H1 (cell line): Measurements from ENCODE around the gene CLIP4. TPM values are rescaled to one million over a fixed set of nuclear protein-coding genes. Genes with fewer than 3 reads are reported as not detected.

Experiments
- CTCF ChIA-PET: fragments of 300-600 bp; sonication (Branson Sonifier 250); formaldehyde crosslinking; loops from one replicate; lab custom pipeline; 2021; ENCODE audit not compliant: partially characterized antibody; lab: Charles Lee
- POLR2A ChIA-PET: fragments of 300-600 bp; sonication (Branson Sonifier 250); formaldehyde crosslinking; loops from one replicate; lab custom pipeline; 2021; ENCODE audit warnings: inconsistent platforms; ENCODE audit not compliant: partially characterized antibody; lab: Charles Lee
- DNase-seq, 2 experiments: peaks; one replicate each; pipeline versions ENCODE4 v3.0.0 to v3.0.0-alpha.2; 2010 to 2022; ENCODE audit warnings: low spot score in 2 of 2, low read depth in 1 of 2, mixed read lengths in 1 of 2
- FAIRE-seq: peaks from 2 replicates; lab custom pipeline; 2011; peaks lifted over from hg19 to GRCh38; lab: Jason Lieb, UNC
- H2AFZ ChIP-seq: 2 replicates; pipeline ENCODE4 v1.8.1; 2012; ENCODE audit warnings: low read length, inconsistent platforms
- H2AK5ac ChIP-seq: 2 replicates; pipeline ENCODE4 v1.6.1; 2013; ENCODE audit warnings: low read depth, low read length
- H2BK120ac ChIP-seq: replicated peaks from 2 replicates; pipeline ENCODE3; 2013; ENCODE audit warnings: low read depth, low read length, inconsistent platforms
- H2BK12ac ChIP-seq: 2 replicates; pipeline ENCODE4 v1.6.1; 2013; ENCODE audit warnings: low read depth, low read length
- H2BK15ac ChIP-seq: 2 replicates; pipeline ENCODE4 v1.6.1; 2013; ENCODE audit warnings: low read length
- H2BK20ac ChIP-seq: 2 replicates; pipeline ENCODE4 v1.6.1; 2013; ENCODE audit warnings: low read length
- H2BK5ac ChIP-seq: 2 replicates; pipeline ENCODE4 v1.6.1; 2013; ENCODE audit warnings: low read depth, low read length
- H3K14ac ChIP-seq: 2 replicates; pipeline ENCODE4 v1.6.1; 2013; ENCODE audit warnings: inconsistent platforms; ENCODE audit not compliant: insufficient read length
- H3K18ac ChIP-seq: 2 replicates; pipeline ENCODE4 v1.6.1; 2013; ENCODE audit warnings: low read length; ENCODE audit errors: extremely low read depth
- H3K23ac ChIP-seq: 2 replicates; pipeline ENCODE4 v1.6.1; 2013; ENCODE audit warnings: inconsistent platforms; ENCODE audit not compliant: insufficient read length
- H3K23me2 ChIP-seq: 2 replicates; pipeline ENCODE4 v1.6.1; 2013; ENCODE audit warnings: low read depth, low read length
- H3K27ac ChIP-seq: 2 replicates; pipeline ENCODE4 v1.6.1; 2011; ENCODE audit warnings: low read depth, low read length, inconsistent platforms
- H3K27me3 ChIP-seq, 4 experiments: replicated peaks in 1 of 4; 1 replicate in 1 of 4; 2 replicates in 3 of 4; pipeline versions ENCODE4 v1.6.1 to v1.8.1; 2011 to 2013; ENCODE audit warnings: low read length in 3 of 4, mild to moderate bottlenecking in 3 of 4, inconsistent platforms in 2 of 4, mixed read lengths in 2 of 4, moderate library complexity in 1 of 4; ENCODE audit not compliant: control insufficient read depth in 3 of 4, insufficient read depth in 3 of 4; ENCODE audit errors: extremely low read depth in 1 of 4
- H3K36me3 ChIP-seq, 4 experiments: 2 replicates each; pipeline versions ENCODE4 v1.6.1 to v1.8.1; 2011 to 2013; ENCODE audit warnings: mild to moderate bottlenecking in 4 of 4, low read length in 3 of 4, moderate library complexity in 2 of 4, control low read depth in 1 of 4, inconsistent platforms in 1 of 4; ENCODE audit not compliant: insufficient read depth in 4 of 4, control insufficient read depth in 2 of 4
- H3K4ac ChIP-seq: replicated peaks from 2 replicates; pipeline ENCODE3; 2013; ENCODE audit warnings: low read length, low read depth, mixed read lengths, inconsistent platforms; ENCODE audit not compliant: insufficient read length
- H3K4me1 ChIP-seq, 4 experiments: replicated peaks in 1 of 4; 1 replicate in 1 of 4; 2 replicates in 3 of 4; pipeline versions ENCODE4 v1.6.1 to v1.8.1; 2011 to 2013; ENCODE audit warnings: low read length in 3 of 4, inconsistent platforms in 2 of 4, mixed read lengths in 1 of 4; ENCODE audit not compliant: insufficient read depth in 4 of 4, control insufficient read depth in 3 of 4
- H3K4me2 ChIP-seq, 2 experiments: 2 replicates each; pipeline versions ENCODE4 v1.6.1 to v1.8.1; 2011 to 2013; ENCODE audit warnings: low read depth in 2 of 2, low read length in 2 of 2, control low read depth in 1 of 2, inconsistent platforms in 1 of 2, mild to moderate bottlenecking in 1 of 2; ENCODE audit not compliant: insufficient read depth in 1 of 2
- H3K4me3 ChIP-seq, 4 experiments: fragments of 200-600, 300-600 bp in 1 of 4; sonication (generic), shearing (Covaris generic), sonication (Bioruptor Twin) in 1 of 4; 2 replicates each; pipeline versions ENCODE4 v1.5.1 to v1.8.1; 2011 to 2016; ENCODE audit warnings: low read length in 4 of 4, low read depth in 3 of 4, control low read depth in 2 of 4, inconsistent platforms in 2 of 4, mild to moderate bottlenecking in 2 of 4, mixed read lengths in 1 of 4, moderate library complexity in 1 of 4; ENCODE audit not compliant: insufficient read depth in 2 of 4; ENCODE audit errors: extremely low read depth in 1 of 4
- H3K56ac ChIP-seq: replicated peaks from 2 replicates; pipeline ENCODE3; 2013; ENCODE audit warnings: low read depth, mild to moderate bottlenecking, mixed read lengths, low read length, inconsistent platforms; ENCODE audit not compliant: insufficient read length
- H3K79me1 ChIP-seq: 2 replicates; pipeline ENCODE4 v1.6.1; 2013; ENCODE audit warnings: low read depth, low read length, control low read depth
- H3K79me2 ChIP-seq, 2 experiments: 2 replicates each; pipeline versions ENCODE4 v1.6.1 to v1.8.1; 2012 to 2013; ENCODE audit warnings: low read length in 2 of 2, mild to moderate bottlenecking in 2 of 2, inconsistent platforms in 1 of 2; ENCODE audit not compliant: insufficient read depth in 2 of 2, control insufficient read depth in 1 of 2
- H3K9ac ChIP-seq, 4 experiments: replicated peaks in 1 of 4; 1 replicate in 1 of 4; 2 replicates in 3 of 4; pipeline versions ENCODE4 v1.6.1 to v1.8.1; 2011 to 2013; ENCODE audit warnings: low read depth in 3 of 4, low read length in 3 of 4, control low read depth in 2 of 4, mild to moderate bottlenecking in 2 of 4, moderate library complexity in 2 of 4, inconsistent platforms in 1 of 4; ENCODE audit errors: extremely low read depth in 1 of 4
- H3K9me3 ChIP-seq, 2 experiments: 2 replicates each; pipeline versions ENCODE4 v1.6.1 to v1.8.1; 2012 to 2013; ENCODE audit warnings: mild to moderate bottlenecking in 2 of 2, moderate library complexity in 2 of 2, control low read depth in 1 of 2, inconsistent platforms in 1 of 2, low read depth in 1 of 2, low read length in 1 of 2, mixed read lengths in 1 of 2; ENCODE audit not compliant: insufficient read depth in 2 of 2
- H4K20me1 ChIP-seq, 2 experiments: replicated peaks in 1 of 2; 2 replicates each; pipeline versions ENCODE3 to v1.8.1; 2011 to 2013; ENCODE audit warnings: inconsistent platforms in 2 of 2, low read length in 2 of 2, mild to moderate bottlenecking in 1 of 2; ENCODE audit not compliant: insufficient read depth in 2 of 2, control insufficient read depth in 1 of 2
- H4K5ac ChIP-seq: 2 replicates; pipeline ENCODE4 v1.6.1; 2013; ENCODE audit warnings: low read length, low read depth, mixed read lengths, inconsistent platforms; ENCODE audit not compliant: insufficient read length
- H4K8ac ChIP-seq: 2 replicates; pipeline ENCODE4 v1.8.0; 2013; ENCODE audit warnings: mild to moderate bottlenecking, moderate library complexity, low read length, inconsistent platforms; ENCODE audit not compliant: insufficient read depth; ENCODE audit errors: extremely low read depth
- H4K91ac ChIP-seq: replicated peaks from 2 replicates; pipeline ENCODE3; 2013; ENCODE audit warnings: low read length, mixed read lengths, inconsistent platforms; ENCODE audit not compliant: insufficient read length
- FOSL1 ChIP-seq: IDR thresholded peaks from 2 replicates; pipeline ENCODE4 v1.6.1; 2011; ENCODE audit warnings: mild to moderate bottlenecking, low read depth, low read length, moderate library complexity; ENCODE audit not compliant: insufficient read depth
- WGBS, 2 experiments: shearing (Covaris generic) in 1 of 2; methylation state at CpG; one replicate each; pipeline versions ENCODE4 v1.1.6 to v1.1.7; 2013 to 2015; ENCODE audit warnings: low lambda C conversion rate in 2 of 2, mixed read lengths in 2 of 2, inconsistent platforms in 1 of 2, low coverage in 1 of 2, missing lambda C conversion rate in 1 of 2; ENCODE audit not compliant: insufficient replicate concordance in 2 of 2, insufficient coverage in 1 of 2, insufficient read length in 1 of 2; ENCODE audit errors: extremely low coverage in 1 of 2, missing lambda C conversion rate in 1 of 2; 5-methylcytosine and 5-hydroxymethylcytosine counted together
- polyA plus RNA-seq, 7 experiments: library from polyadenylated mRNA; depleted of rRNA in 3 of 7; stranded (reverse) in 5 of 7; unstranded in 2 of 7; fragments of >200 nt in 5 of 7; fragments of 200-250 nt in 2 of 7; gene quantifications; 1 replicate in 5 of 7; 2 replicates in 1 of 7; 4 replicates in 1 of 7; pipeline versions ENCODE4 v1.2.1 to v1.2.3, GENCODE V29; 2011 to 2013; ENCODE audit warnings: missing spikeins in 2 of 7, mixed read lengths in 2 of 7
- total RNA-seq: library from RNA; stranded (reverse); fragmentation: NEBNext Ultra II Directional; extraction: Animal tissue kit (Norgen Biotek cat#: 25700); gene quantifications from 2 replicates; pipeline ENCODE4 v1.2.1, GENCODE V29; 2021
- TF ChIP-seq, protein P1 (sequence below): IDR thresholded peaks from 2 replicates; pipeline ENCODE4 v1.6.1; 2012; ENCODE audit warnings: inconsistent platforms

Gene CLIP4
- total and polyA plus RNA-seq, 2 of the 8 experiments (the other 6 are each of a cell fraction or from before 2014, with no cell fraction given): 0.08 to 0.09 TPM

- POLR2A ChIA-PET: no interaction called here
- Histone ChIP-seq H2BK12ac (no peak overlapping the region), H3K18ac (no peak overlapping the region), H3K14ac (no peak overlapping the region), H3K4me1 (no peaks in the 10 kb centered on the region), H3K4me3 (no peak overlapping the region), H4K91ac (no peak overlapping the region), H2AK5ac (no peak overlapping the region), H4K5ac (no peak overlapping the region), H2BK20ac (no peak overlapping the region), H4K8ac (no peak overlapping the region), H3K79me1 (no peaks in the 10 kb centered on the region), H2BK15ac (no peak overlapping the region), H4K20me1 (no peaks in the 10 kb centered on the region), H3K23me2 (no peaks in the 10 kb centered on the region; the same call in 1 of the 2 replicates), H3K4me2 (no peak overlapping the region), H3K27ac (no peak overlapping the region), H3K56ac (no peak overlapping the region), H2BK120ac (no peak overlapping the region), H2AFZ (no peak overlapping the region), H3K23ac (no peak overlapping the region), H3K9me3 (no peaks in the 10 kb centered on the region), H3K79me2 (no peaks in the 10 kb centered on the region), H3K36me3 (no peaks in the 10 kb centered on the region), H3K4ac (no peak overlapping the region), H3K9ac (no peak overlapping the region), H3K27me3 (no peaks in the 10 kb centered on the region), H2BK5ac (no peak overlapping the region)
- no peak for FAIRE-seq
- TF ChIP-seq, protein P1, sequence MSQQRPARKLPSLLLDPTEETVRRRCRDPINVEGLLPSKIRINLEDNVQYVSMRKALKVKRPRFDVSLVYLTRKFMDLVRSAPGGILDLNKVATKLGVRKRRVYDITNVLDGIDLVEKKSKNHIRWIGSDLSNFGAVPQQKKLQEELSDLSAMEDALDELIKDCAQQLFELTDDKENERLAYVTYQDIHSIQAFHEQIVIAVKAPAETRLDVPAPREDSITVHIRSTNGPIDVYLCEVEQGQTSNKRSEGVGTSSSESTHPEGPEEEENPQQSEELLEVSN: 0 out of 2 replicates have a peak, but pooled peaks have one; percentile 30
- TF ChIP-seq FOSL1: no peak
- DNase-seq: no peak
- CTCF ChIA-PET: interaction anchor here (0.6 to 1.5 kb wide), 8 partner anchors 14 to 244 kb away, joined by 3 to 7 read pairs (median 3); no protein-coding TSS in a partner anchor
- whole genome bisulfite sequencing, 2 experiments: 87% methylated on average over 8 of the region's 8 CpGs; no CpG with 5 or more reads in 1 of the 2 experiments
Observed at GRCh38 chr2:29195796-29196195, 80.6 kb downstream of the CLIP4 start.
